GM23338 (cell line): ENCODE results near the gene TMC1. TPM values are rescaled to one million over a fixed set of nuclear protein-coding genes. Genes with fewer than 3 reads are reported as not detected.

Experiments
- ATAC-seq: fragments of 200-7000 bp; cut with Tn5 transposase; 3 replicates; pipeline ENCODE4 v1.9.1; 2020
- DNase-seq: peaks from one replicate; pipeline ENCODE4 v3.0.0-alpha.2; 2015; ENCODE audit warnings: low spot score
- H2AFZ ChIP-seq: fragments of 200-600 bp; sonication (generic); 2 replicates; pipeline ENCODE4 v1.8.0; 2016; ENCODE audit warnings: antibody characterized with exemption, mild to moderate bottlenecking, moderate library complexity
- H3F3A ChIP-seq: fragments of 200-600 bp; sonication (generic); replicated peaks from 2 replicates; pipeline ENCODE4 v1.8.0; 2017; ENCODE audit warnings: antibody characterized with exemption, mixed run types, low read depth
- H3K27ac ChIP-seq: fragments of 200-600 bp; sonication (generic); 2 replicates; pipeline ENCODE4 v1.6.1; 2016; ENCODE audit warnings: low read depth
- H3K27me3 ChIP-seq: fragments of 200-600 bp; sonication (generic); 2 replicates; pipeline ENCODE4 v1.8.0; 2016; ENCODE audit warnings: mild to moderate bottlenecking, mixed run types, moderate library complexity; ENCODE audit not compliant: insufficient read depth
- H3K36me3 ChIP-seq: fragments of 200-600 bp; sonication (generic); 2 replicates; pipeline ENCODE4 v1.8.0; 2016; ENCODE audit warnings: mild to moderate bottlenecking; ENCODE audit not compliant: insufficient read depth
- H3K4me1 ChIP-seq: fragments of 200-600 bp; sonication (generic); 2 replicates; pipeline ENCODE4 v1.8.0; 2016; ENCODE audit warnings: mild to moderate bottlenecking, moderate library complexity; ENCODE audit not compliant: insufficient read depth
- H3K4me2 ChIP-seq: fragments of 200-600 bp; sonication (generic); 2 replicates; pipeline ENCODE4 v1.7.1; 2017; ENCODE audit warnings: mixed run types
- H3K4me3 ChIP-seq: fragments of 200-600 bp; sonication (generic); 2 replicates; pipeline ENCODE4 v1.6.1; 2016; ENCODE audit warnings: mixed run types
- H3K79me2 ChIP-seq: fragments of 200-600 bp; sonication (generic); replicated peaks from 2 replicates; pipeline ENCODE4 v1.8.0; 2017; ENCODE audit warnings: mild to moderate bottlenecking; ENCODE audit not compliant: insufficient read depth
- H3K9me2 ChIP-seq: fragments of 200-600 bp; sonication (generic); 2 replicates; pipeline ENCODE4 v1.8.0; 2017; ENCODE audit not compliant: insufficient read depth
- H4K20me1 ChIP-seq: fragments of 200-600 bp; sonication (generic); replicated peaks from 2 replicates; pipeline ENCODE4 v1.8.0; 2017; ENCODE audit warnings: mild to moderate bottlenecking; ENCODE audit not compliant: insufficient read depth
- H3K27ac Mint-ChIP-seq: 2 replicates; pipeline ENCODE4 v1.8.0; 2020; ENCODE audit warnings: inconsistent platforms, mild to moderate bottlenecking, moderate library complexity, mixed read lengths
- H3K27me3 Mint-ChIP-seq: 3 replicates; pipeline ENCODE4 v1.8.0; 2022; ENCODE audit warnings: low read depth, mild to moderate bottlenecking, moderate library complexity, mixed read lengths, inconsistent platforms; ENCODE audit not compliant: insufficient read depth, poor library complexity
- H3K36me3 Mint-ChIP-seq: 3 replicates; pipeline ENCODE4 v1.8.0; 2021; ENCODE audit warnings: low read depth, mild to moderate bottlenecking, inconsistent platforms, moderate library complexity, mixed read lengths
- H3K4me1 Mint-ChIP-seq: 3 replicates; pipeline ENCODE4 v1.8.0; 2020; ENCODE audit warnings: mild to moderate bottlenecking, inconsistent platforms, mixed read lengths
- H3K4me3 Mint-ChIP-seq: 3 replicates; pipeline ENCODE4 v1.8.0; 2021; ENCODE audit warnings: moderate library complexity, mild to moderate bottlenecking, inconsistent platforms, mixed read lengths
- H3K9me3 Mint-ChIP-seq: 3 replicates; pipeline ENCODE4 v1.8.0; 2020; ENCODE audit warnings: moderate library complexity, mild to moderate bottlenecking, inconsistent platforms, mixed read lengths
- CREB1 ChIP-seq: fragments of 250-450 bp; sonication (Bioruptor Pico); IDR thresholded peaks from 2 replicates; pipeline ENCODE4 v1.5.0; 2020; ENCODE audit warnings: low read depth, mild to moderate bottlenecking, moderate library complexity
- CTCF ChIP-seq, 2 experiments: fragments of 200-600 bp in 1 of 2; sonication (generic) in 1 of 2; conservative IDR thresholded peaks; 2 replicates each; pipeline versions ENCODE4 v1.5.1 to v1.6.1; 2016 to 2017; ENCODE audit warnings: antibody characterized with exemption in 2 of 2, low read depth in 2 of 2, mild to moderate bottlenecking in 2 of 2, moderate library complexity in 1 of 2
- EZH2 ChIP-seq: fragments of 200-600 bp; sonication (generic); IDR thresholded peaks from one replicate; pipeline ENCODE4 v1.8.0; 2017; ENCODE audit warnings: antibody characterized with exemption, mild to moderate bottlenecking, low read depth; ENCODE audit not compliant: unreplicated experiment
- EZH2phosphoT487 ChIP-seq: fragments of 200-600 bp; sonication (generic); IDR thresholded peaks from one replicate; pipeline ENCODE4 v1.8.1; 2018; ENCODE audit warnings: antibody characterized with exemption; ENCODE audit not compliant: unreplicated experiment
- JUNB ChIP-seq: IDR thresholded peaks from one replicate; pipeline ENCODE4 v1.6.1; 2016; ENCODE audit warnings: antibody characterized with exemption; ENCODE audit not compliant: unreplicated experiment
- NANOG ChIP-seq: IDR thresholded peaks from 2 replicates; pipeline ENCODE4 v1.6.1; 2016; ENCODE audit warnings: antibody characterized with exemption, borderline replicate concordance
- POLR2AphosphoS5 ChIP-seq: IDR thresholded peaks from 2 replicates; pipeline ENCODE4 v1.6.1; 2016; ENCODE audit warnings: antibody characterized with exemption, low read depth
- STAT1 ChIP-seq: IDR thresholded peaks from one replicate; pipeline ENCODE4 v1.6.1; 2016; ENCODE audit warnings: antibody characterized with exemption; ENCODE audit not compliant: unreplicated experiment
- ZNF114 ChIP-seq: fragments of 250-450 bp; sonication (Bioruptor Pico); IDR thresholded peaks from 2 replicates; pipeline ENCODE4 v1.5.0; 2020; ENCODE audit warnings: mild to moderate bottlenecking, moderate library complexity
- ZNF331 ChIP-seq: fragments of 250-450 bp; sonication (Bioruptor Pico); IDR thresholded peaks from 2 replicates; pipeline ENCODE4 v1.5.0; 2020; ENCODE audit warnings: low read depth, mild to moderate bottlenecking, moderate library complexity
- ZNF462 ChIP-seq: fragments of 250-450 bp; sonication (Bioruptor Pico); IDR thresholded peaks from 2 replicates; pipeline ENCODE4 v1.5.0; 2020; ENCODE audit warnings: mild to moderate bottlenecking, moderate library complexity
- polyA plus RNA-seq: library from polyadenylated mRNA; unstranded; fragments of >200 nt; fragmentation: Nextera tagmentation; extraction: Ambion mirVana; gene quantifications from 2 replicates; pipeline ENCODE4 v1.2.1, GENCODE V29; 2016
- total RNA-seq: library from RNA; depleted of rRNA; stranded (reverse); fragments of >200 nt; shearing (Covaris generic); gene quantifications from 2 replicates; pipeline ENCODE4 v1.2.3, GENCODE V29; 2014
- TF ChIP-seq, protein P1 (sequence below): IDR thresholded peaks from 2 replicates; pipeline ENCODE4 v1.6.1; 2016; ENCODE audit warnings: antibody characterized with exemption
- TF ChIP-seq, protein P2 (sequence below): IDR thresholded peaks from one replicate; pipeline ENCODE4 v1.6.1; 2018; ENCODE audit warnings: antibody characterized with exemption; ENCODE audit not compliant: unreplicated experiment

The TMC1 gene
- total and polyA plus RNA-seq, 2 experiments from 2014 or later: 0.61 to 1.2 TPM

DNA sequence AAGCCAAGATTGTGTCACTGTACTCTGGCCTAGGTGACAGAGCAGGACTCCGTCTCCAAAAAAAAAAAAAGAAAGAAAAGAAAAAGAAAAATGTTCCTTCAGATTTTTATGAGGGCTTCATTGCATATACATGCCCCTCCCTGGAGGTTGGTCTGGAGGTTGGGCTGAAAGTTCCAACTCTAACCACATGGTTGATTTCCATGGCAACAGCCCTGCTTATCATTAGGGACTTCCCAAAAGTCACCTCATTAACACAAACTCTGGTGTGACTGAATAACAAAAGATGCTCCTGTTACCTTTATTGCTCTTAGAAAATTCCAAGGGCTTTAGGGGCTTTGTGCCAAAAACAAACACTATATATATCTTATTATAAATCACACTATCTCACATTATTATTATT, 113.8 kb downstream of the TMC1 start:
- no peak overlapping the region for H3K27ac ChIP-seq
- H3F3A ChIP-seq: no peaks in the 10 kb centered on the region
- no peak overlapping the region for H3K4me2 ChIP-seq
- H3K79me2 ChIP-seq: no peaks in the 10 kb centered on the region
- ATAC-seq (peak; percentile 90), DNase-seq (peak; percentile 82)
- TF ChIP-seq CREB1: no peak
- TF ChIP-seq POLR2AphosphoS5: no peak
- no peak for TF ChIP-seq CTCF (conservative IDR thresholded peaks at IDR 0.05; ENCODE audit: low read depth in 2 of 2)
- TF ChIP-seq ZNF462 (CRISPR knock-in tag): no peak
- TF ChIP-seq, protein P1, sequence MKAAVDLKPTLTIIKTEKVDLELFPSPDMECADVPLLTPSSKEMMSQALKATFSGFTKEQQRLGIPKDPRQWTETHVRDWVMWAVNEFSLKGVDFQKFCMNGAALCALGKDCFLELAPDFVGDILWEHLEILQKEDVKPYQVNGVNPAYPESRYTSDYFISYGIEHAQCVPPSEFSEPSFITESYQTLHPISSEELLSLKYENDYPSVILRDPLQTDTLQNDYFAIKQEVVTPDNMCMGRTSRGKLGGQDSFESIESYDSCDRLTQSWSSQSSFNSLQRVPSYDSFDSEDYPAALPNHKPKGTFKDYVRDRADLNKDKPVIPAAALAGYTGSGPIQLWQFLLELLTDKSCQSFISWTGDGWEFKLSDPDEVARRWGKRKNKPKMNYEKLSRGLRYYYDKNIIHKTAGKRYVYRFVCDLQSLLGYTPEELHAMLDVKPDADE: no peak
- no peak for TF ChIP-seq EZH2phosphoT487
- TF ChIP-seq STAT1: no peak
- TF ChIP-seq EZH2: no peak
- TF ChIP-seq ZNF114 (CRISPR knock-in tag): no peak
- TF ChIP-seq ZNF331 (CRISPR knock-in tag): no peak
- no peak for TF ChIP-seq JUNB
- TF ChIP-seq, protein P2, sequence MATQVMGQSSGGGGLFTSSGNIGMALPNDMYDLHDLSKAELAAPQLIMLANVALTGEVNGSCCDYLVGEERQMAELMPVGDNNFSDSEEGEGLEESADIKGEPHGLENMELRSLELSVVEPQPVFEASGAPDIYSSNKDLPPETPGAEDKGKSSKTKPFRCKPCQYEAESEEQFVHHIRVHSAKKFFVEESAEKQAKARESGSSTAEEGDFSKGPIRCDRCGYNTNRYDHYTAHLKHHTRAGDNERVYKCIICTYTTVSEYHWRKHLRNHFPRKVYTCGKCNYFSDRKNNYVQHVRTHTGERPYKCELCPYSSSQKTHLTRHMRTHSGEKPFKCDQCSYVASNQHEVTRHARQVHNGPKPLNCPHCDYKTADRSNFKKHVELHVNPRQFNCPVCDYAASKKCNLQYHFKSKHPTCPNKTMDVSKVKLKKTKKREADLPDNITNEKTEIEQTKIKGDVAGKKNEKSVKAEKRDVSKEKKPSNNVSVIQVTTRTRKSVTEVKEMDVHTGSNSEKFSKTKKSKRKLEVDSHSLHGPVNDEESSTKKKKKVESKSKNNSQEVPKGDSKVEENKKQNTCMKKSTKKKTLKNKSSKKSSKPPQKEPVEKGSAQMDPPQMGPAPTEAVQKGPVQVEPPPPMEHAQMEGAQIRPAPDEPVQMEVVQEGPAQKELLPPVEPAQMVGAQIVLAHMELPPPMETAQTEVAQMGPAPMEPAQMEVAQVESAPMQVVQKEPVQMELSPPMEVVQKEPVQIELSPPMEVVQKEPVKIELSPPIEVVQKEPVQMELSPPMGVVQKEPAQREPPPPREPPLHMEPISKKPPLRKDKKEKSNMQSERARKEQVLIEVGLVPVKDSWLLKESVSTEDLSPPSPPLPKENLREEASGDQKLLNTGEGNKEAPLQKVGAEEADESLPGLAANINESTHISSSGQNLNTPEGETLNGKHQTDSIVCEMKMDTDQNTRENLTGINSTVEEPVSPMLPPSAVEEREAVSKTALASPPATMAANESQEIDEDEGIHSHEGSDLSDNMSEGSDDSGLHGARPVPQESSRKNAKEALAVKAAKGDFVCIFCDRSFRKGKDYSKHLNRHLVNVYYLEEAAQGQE: no peak
- TF ChIP-seq NANOG: no peak
- H4K20me1 ChIP-seq: no peaks in the 10 kb centered on the region
- Mint-ChIP-seq H3K4me3 (no peak overlapping the region), H3K27ac (no peak overlapping the region), H3K36me3 (peaks cover 29% of the 10 kb centered on the region), H3K4me1 (peaks cover 3% of the 10 kb centered on the region), H3K9me3 (peaks cover 29% of the 10 kb centered on the region), H3K27me3 (peaks cover 1% of the 10 kb centered on the region)
- no peak overlapping the region for H2AFZ ChIP-seq
- 0 out of 2 replicates have a peak, but pooled peaks cover 4% of the 10 kb centered on the region for H3K36me3 ChIP-seq
- no peaks in the 10 kb centered on the region for H3K9me2 ChIP-seq
- H3K4me1 ChIP-seq: peaks cover 5% of the 10 kb centered on the region
- no peaks in the 10 kb centered on the region for H3K27me3 ChIP-seq
- H3K4me3 ChIP-seq: no peak overlapping the region
